Activated CD4-positive, alpha-beta memory T cell treated with anti-CD3 and anti-CD28 coated beads, Interleukin-2, amount 10 ng/mL, durations not matched to agents 7 days and 5 days (primary cell): ENCODE measurements around the gene MDFIC2. TPM values are rescaled to one million over a fixed set of nuclear protein-coding genes. Genes with fewer than 3 reads are reported as not detected.
"Not testable (repeated sequence)": the region's sequence is repeated elsewhere in the genome, so short reads cannot be mapped to it uniquely, and the experiment has no call there.

Experiments
- CTCF ChIA-PET: fragments of 350-600 bp; sonication (Branson Sonifier 250); formaldehyde crosslinking; loops from one replicate; lab custom pipeline; 2021; ENCODE audit warnings: antibody characterized with exemption, inconsistent platforms; lab: Charles Lee
- POLR2A ChIA-PET: fragments of 350-600 bp; sonication (Branson Sonifier 250); formaldehyde crosslinking; loops from one replicate; lab custom pipeline; 2021; ENCODE audit warnings: antibody characterized with exemption; lab: Charles Lee
- DNase-seq: peaks from one replicate; pipeline ENCODE4 v3.0.0-alpha.2; 2020
- H3K27ac Mint-ChIP-seq: one replicate; pipeline ENCODE4 v1.8.0; 2021; ENCODE audit warnings: mild to moderate bottlenecking, mixed read lengths
- H3K27me3 Mint-ChIP-seq: one replicate; pipeline ENCODE4 v1.8.0; 2021; ENCODE audit warnings: mixed read lengths
- H3K36me3 Mint-ChIP-seq: one replicate; pipeline ENCODE4 v1.8.0; 2021; ENCODE audit warnings: low read depth, mixed read lengths
- H3K4me1 Mint-ChIP-seq: one replicate; pipeline ENCODE4 v1.8.0; 2021; ENCODE audit warnings: mixed read lengths
- H3K4me3 Mint-ChIP-seq: one replicate; pipeline ENCODE4 v1.8.0; 2021; ENCODE audit warnings: mild to moderate bottlenecking, mixed read lengths
- H3K9me3 Mint-ChIP-seq: one replicate; pipeline ENCODE4 v1.8.0; 2021; ENCODE audit warnings: mixed read lengths
- total RNA-seq, 2 experiments: library from RNA; stranded (reverse); gene quantifications; one replicate each; pipeline ENCODE4 v1.2.3, GENCODE V29; 2021

The MDFIC2 gene
- not detected for total RNA-seq

DNA sequence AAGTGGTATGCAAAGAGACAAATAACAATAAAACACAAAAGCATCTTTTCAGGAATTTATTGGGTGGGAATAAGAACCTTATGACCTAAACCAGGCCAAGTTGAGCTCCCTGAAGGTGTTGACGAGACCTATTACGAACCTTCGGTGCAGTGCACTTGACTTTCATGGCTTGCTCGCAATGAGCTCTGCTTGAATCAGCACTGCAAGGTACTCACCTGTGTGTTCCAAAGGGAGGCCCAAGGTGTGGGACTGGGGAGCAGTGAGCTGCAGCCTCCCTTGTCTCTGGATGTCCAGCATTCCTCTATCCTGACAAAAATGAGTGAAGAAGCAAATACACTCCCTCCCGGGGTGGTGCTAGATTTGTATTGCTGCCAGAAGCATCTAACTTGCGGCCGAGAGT is at the start of gene MDFIC2:
TSS of gene MDFIC2 (minus strand) at position 303 of the 400 bp plus-strand sequence. CDS start 665 bp downstream, outside the sequence.
- Mint-ChIP-seq H3K4me3 (no peak within 1 kb of the TSS), H3K9me3 (no peaks in the 10 kb centered on the region), H3K36me3 (no peaks in the 10 kb centered on the region), H3K27ac (no peak within 1 kb of the TSS), H3K27me3 (no peaks in the 10 kb centered on the region), H3K4me1 (no peaks in the 10 kb centered on the region)
- POLR2A ChIA-PET, result no interaction called here
- DNase-seq, result no peak
- CTCF ChIA-PET, result no interaction called here

GRCh38 chr3:70360979-70361760 is 48.7 kb upstream of the MDFIC2 start:
- no peak overlapping the region for H3K4me3 Mint-ChIP-seq
- no peaks in the 10 kb centered on the region for H3K9me3 Mint-ChIP-seq
- H3K27me3 Mint-ChIP-seq, result no peaks in the 10 kb centered on the region
- ChIA-PET POLR2A (no interaction called here), CTCF (no interaction called here)
- DNase-seq, result no peak
- no peaks in the 10 kb centered on the region for H3K4me1 Mint-ChIP-seq
- H3K36me3 Mint-ChIP-seq, result no peaks in the 10 kb centered on the region
- H3K27ac Mint-ChIP-seq, result no peak overlapping the region

DNA sequence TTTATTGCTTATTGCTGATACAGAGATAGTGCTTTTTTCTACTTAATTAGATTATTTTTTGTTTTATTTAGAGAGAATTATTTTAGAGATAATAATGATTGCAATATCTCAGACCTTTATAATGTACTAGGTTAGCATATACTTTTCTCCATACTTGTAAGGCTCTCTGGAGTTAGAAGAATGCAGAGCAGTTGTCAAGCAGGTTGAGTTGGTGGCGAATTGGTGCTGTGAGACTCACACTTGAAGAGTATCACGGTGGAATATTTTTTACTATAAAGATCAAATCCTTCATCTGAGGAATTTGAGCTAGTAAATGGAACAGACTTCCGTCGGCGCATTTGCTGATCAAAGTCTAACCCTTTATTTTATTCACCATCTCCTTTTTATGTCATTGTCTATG is 47.3 kb upstream of the MDFIC2 start:
- H3K4me3 Mint-ChIP-seq, result no peak overlapping the region
- H3K36me3 Mint-ChIP-seq, result no peaks in the 10 kb centered on the region
- H3K9me3 Mint-ChIP-seq, result no peaks in the 10 kb centered on the region
- no peak for DNase-seq
- ChIA-PET POLR2A (no interaction called here), CTCF (no interaction called here)
- no peaks in the 10 kb centered on the region for H3K4me1 Mint-ChIP-seq
- no peak overlapping the region for H3K27ac Mint-ChIP-seq
- no peaks in the 10 kb centered on the region for H3K27me3 Mint-ChIP-seq

DNA sequence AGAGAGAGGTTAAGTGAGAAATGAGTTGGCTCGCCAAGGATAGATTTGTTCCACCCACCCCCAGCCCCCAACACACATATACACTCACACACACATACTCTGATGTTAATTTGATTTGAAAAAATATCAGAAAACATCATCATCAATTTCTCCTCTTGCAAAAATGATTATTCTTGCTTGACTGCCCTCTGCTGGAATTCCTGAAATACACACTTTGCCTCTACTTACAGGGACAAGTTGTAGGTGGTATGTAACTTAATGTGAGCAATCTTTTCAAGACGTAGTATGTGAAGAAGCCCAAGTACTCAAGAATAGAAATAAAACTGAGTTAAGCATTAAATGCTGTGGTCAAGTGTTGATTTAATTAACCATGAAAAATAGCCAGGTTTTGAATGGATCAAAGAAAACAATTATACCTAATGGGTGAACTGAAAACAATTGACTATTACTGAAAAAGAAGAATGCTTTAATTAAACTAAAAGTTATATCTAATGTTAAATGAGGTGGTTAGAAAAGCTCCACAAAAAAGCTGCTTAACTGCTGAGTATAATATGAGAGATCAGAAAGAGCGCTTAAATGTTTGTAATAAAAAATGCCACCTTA is 46.6 kb upstream of the MDFIC2 start:
- Mint-ChIP-seq H3K27ac (no peak overlapping the region), H3K9me3 (no peaks in the 10 kb centered on the region), H3K36me3 (no peaks in the 10 kb centered on the region), H3K4me3 (no peak overlapping the region), H3K4me1 (no peaks in the 10 kb centered on the region), H3K27me3 (no peaks in the 10 kb centered on the region)
- ChIA-PET POLR2A (no interaction called here), CTCF (no interaction called here)
- DNase-seq, result no peak

GRCh38 chr3:70352215-70352614 is 39.8 kb upstream of the MDFIC2 start:
- no peaks in the 10 kb centered on the region for H3K4me1 Mint-ChIP-seq

GRCh38 chr3:70342149-70342548 is 29.7 kb upstream of the MDFIC2 start:
- no peaks in the 10 kb centered on the region for H3K9me3 Mint-ChIP-seq
- no peaks in the 10 kb centered on the region for H3K36me3 Mint-ChIP-seq
- H3K27me3 Mint-ChIP-seq, result no peaks in the 10 kb centered on the region
- H3K4me3 Mint-ChIP-seq, result no peak overlapping the region
- ChIA-PET CTCF (no interaction called here), POLR2A (no interaction called here)
- H3K4me1 Mint-ChIP-seq, result no peaks in the 10 kb centered on the region
- no peak overlapping the region for H3K27ac Mint-ChIP-seq
- no peak for DNase-seq

More at GRCh38 chr3:70352215-70352614, 39.8 kb upstream of the MDFIC2 start:
- ChIA-PET CTCF (no interaction called here), POLR2A (no interaction called here)
- no peaks in the 10 kb centered on the region for H3K36me3 Mint-ChIP-seq
- no peaks in the 10 kb centered on the region for H3K27me3 Mint-ChIP-seq
- H3K4me3 Mint-ChIP-seq, result no peak overlapping the region
- no peaks in the 10 kb centered on the region for H3K9me3 Mint-ChIP-seq
- no peak overlapping the region for H3K27ac Mint-ChIP-seq
- DNase-seq, result no peak

DNA sequence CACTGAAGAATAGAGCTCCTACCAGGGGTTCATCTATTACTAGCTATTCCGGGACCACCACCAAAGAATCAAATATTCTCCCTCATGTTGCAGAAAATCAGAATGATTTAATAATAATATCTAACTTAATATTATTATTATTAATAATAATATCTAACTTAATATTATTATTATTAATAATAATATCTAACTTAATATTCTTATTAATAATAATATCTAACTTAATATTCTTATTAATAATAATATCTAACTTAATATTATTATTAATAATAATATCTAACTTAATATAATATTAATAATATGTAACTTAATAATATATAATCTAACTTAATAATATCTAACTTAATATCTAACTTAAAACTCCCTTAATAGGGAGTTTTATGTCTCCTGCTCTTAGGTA is 24.4 kb upstream of the MDFIC2 start:
- POLR2A ChIA-PET, H3K27me3 Mint-ChIP-seq, H3K27ac Mint-ChIP-seq, H3K4me3 Mint-ChIP-seq, H3K4me1 Mint-ChIP-seq, H3K9me3 Mint-ChIP-seq, CTCF ChIA-PET, H3K36me3 Mint-ChIP-seq, DNase-seq: not testable (repeated sequence)

GRCh38 chr3:70333080-70333479 is 20.6 kb upstream of the MDFIC2 start:
- H3K27me3 Mint-ChIP-seq, result no peaks in the 10 kb centered on the region
- no peaks in the 10 kb centered on the region for H3K36me3 Mint-ChIP-seq
- no peak overlapping the region for H3K27ac Mint-ChIP-seq
- ChIA-PET POLR2A (no interaction called here), CTCF (no interaction called here)
- H3K4me1 Mint-ChIP-seq, result no peaks in the 10 kb centered on the region
- H3K4me3 Mint-ChIP-seq, result no peak overlapping the region
- DNase-seq, result no peak
- no peaks in the 10 kb centered on the region for H3K9me3 Mint-ChIP-seq

DNA sequence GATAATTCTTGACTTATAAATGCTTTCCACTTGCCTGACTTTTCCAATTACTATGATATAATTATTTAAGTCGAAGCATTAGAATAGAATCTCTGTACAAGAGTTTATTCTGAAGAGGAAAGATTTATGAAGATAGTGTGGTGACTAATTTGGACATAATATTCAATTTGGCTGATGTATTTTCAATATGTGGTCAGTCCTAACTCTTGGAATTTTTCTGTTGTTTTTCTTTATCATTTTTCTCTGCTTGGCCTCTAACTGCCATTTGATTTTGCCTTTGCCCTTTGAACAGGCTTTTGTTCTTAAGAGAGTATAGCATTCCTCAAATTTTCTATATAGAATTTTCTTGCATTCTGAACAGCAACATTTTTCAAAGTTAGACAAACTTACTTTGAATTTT is 2.6 kb upstream of the MDFIC2 start:
- ChIA-PET POLR2A (no interaction called here), CTCF (no interaction called here)
- no peak for DNase-seq
- Mint-ChIP-seq H3K9me3 (no peaks in the 10 kb centered on the region), H3K4me1 (no peaks in the 10 kb centered on the region), H3K27me3 (no peaks in the 10 kb centered on the region), H3K36me3 (no peaks in the 10 kb centered on the region), H3K27ac (no peak overlapping the region), H3K4me3 (no peak overlapping the region)

- no peak overlapping the region for H3K4me3 Mint-ChIP-seq
- H3K4me1 Mint-ChIP-seq, result no peaks in the 10 kb centered on the region
- ChIA-PET POLR2A (no interaction called here), CTCF (no interaction called here)
- no peak for DNase-seq
- no peaks in the 10 kb centered on the region for H3K36me3 Mint-ChIP-seq
- H3K27me3 Mint-ChIP-seq, result no peaks in the 10 kb centered on the region
- no peaks in the 10 kb centered on the region for H3K9me3 Mint-ChIP-seq
- H3K27ac Mint-ChIP-seq, result no peak overlapping the region
Measured at GRCh38 chr3:70310809-70311208, 1.6 kb downstream of the MDFIC2 start.

GRCh38 chr3:70309591-70309990 is 2.8 kb downstream of the MDFIC2 start:
- no peaks in the 10 kb centered on the region for H3K9me3 Mint-ChIP-seq
- no peaks in the 10 kb centered on the region for H3K36me3 Mint-ChIP-seq
- CTCF ChIA-PET, result no interaction called here
- DNase-seq, result no peak
- no peaks in the 10 kb centered on the region for H3K27me3 Mint-ChIP-seq
- H3K4me3 Mint-ChIP-seq, result no peak overlapping the region
- no peak overlapping the region for H3K27ac Mint-ChIP-seq
- no peaks in the 10 kb centered on the region for H3K4me1 Mint-ChIP-seq
- POLR2A ChIA-PET, result no interaction called here

GRCh38 chr3:70308760-70309159 is 3.7 kb downstream of the MDFIC2 start:
- ChIA-PET CTCF (no interaction called here), POLR2A (no interaction called here)
- no peaks in the 10 kb centered on the region for H3K4me1 Mint-ChIP-seq
- DNase-seq, result no peak
- no peaks in the 10 kb centered on the region for H3K9me3 Mint-ChIP-seq
- H3K27me3 Mint-ChIP-seq, result no peaks in the 10 kb centered on the region
- H3K27ac Mint-ChIP-seq, result no peak overlapping the region
- no peak overlapping the region for H3K4me3 Mint-ChIP-seq
- no peaks in the 10 kb centered on the region for H3K36me3 Mint-ChIP-seq

- Mint-ChIP-seq H3K4me3 (no peak overlapping the region), H3K27me3 (no peaks in the 10 kb centered on the region), H3K36me3 (no peaks in the 10 kb centered on the region), H3K27ac (no peak overlapping the region), H3K9me3 (no peaks in the 10 kb centered on the region), H3K4me1 (no peaks in the 10 kb centered on the region)
- CTCF ChIA-PET, result no interaction called here
- POLR2A ChIA-PET, result no interaction called here
- DNase-seq, result no peak
Measured at GRCh38 chr3:70306736-70307135, 5.7 kb downstream of the MDFIC2 start.

GRCh38 chr3:70298385-70298784 is 14.1 kb downstream of the MDFIC2 start:
- Mint-ChIP-seq H3K9me3 (no peaks in the 10 kb centered on the region), H3K27ac (no peak overlapping the region), H3K4me1 (no peaks in the 10 kb centered on the region), H3K36me3 (no peaks in the 10 kb centered on the region), H3K27me3 (no peaks in the 10 kb centered on the region), H3K4me3 (no peak overlapping the region)
- DNase-seq, result no peak
- POLR2A ChIA-PET, result no interaction called here
- CTCF ChIA-PET, result no interaction called here
